ENCODE measurements around the gene SORCS2.

DNA sequence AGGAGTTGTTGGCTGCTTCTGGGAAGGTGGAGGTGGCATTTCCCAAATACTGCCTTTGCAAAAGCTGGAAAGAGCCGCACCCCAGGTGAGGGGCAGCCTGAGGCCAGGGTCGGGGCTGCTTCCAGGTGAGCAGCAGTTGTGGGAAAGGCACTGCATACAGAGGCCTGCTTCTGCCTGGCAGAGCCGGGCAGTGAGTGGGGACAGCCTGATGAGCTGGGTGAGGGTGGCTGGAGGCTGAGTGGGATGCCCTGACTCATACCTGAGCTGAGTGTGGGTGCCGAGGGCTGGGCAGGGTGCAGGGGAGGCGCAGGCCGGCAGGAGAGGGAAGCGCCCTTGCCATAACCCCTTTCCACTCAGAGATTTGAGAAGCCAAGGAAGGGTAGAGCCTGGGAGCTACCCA, 248.9 kb downstream of the SORCS2 start:
- TF ChIP-seq EZH2 (IDR thresholded peaks at IDR 0.05) = no peak
- no peak for TF ChIP-seq POLR2AphosphoS5 (IDR thresholded peaks at IDR 0.05; ENCODE audit: borderline replicate concordance, low read depth, low read length)
- no peak for TF ChIP-seq FOXP2 (optimal IDR thresholded peaks at IDR 0.05; ENCODE audit: control extremely low read depth, extremely low read length, insufficient read depth)

All from SK-N-MC (cell line).